A375 (cell line): Measurements from ENCODE around the gene LMNTD2. TPM values are rescaled to one million over a fixed set of nuclear protein-coding genes. Genes with fewer than 3 reads are reported as not detected.

Experiments
- small RNA-seq: library from RNA; depleted of rRNA; stranded (forward); fragments of <200 nt; gene quantifications from one replicate; pipeline ENCODE3, GENCODE V24; 2014
- total RNA-seq: library from RNA; depleted of rRNA; stranded (reverse); fragments of >200 nt; shearing (Covaris generic); gene quantifications from 2 replicates; pipeline ENCODE4 v1.2.3, GENCODE V29; 2014; rRNA removed

LMNTD2 gene
- 2.3 and 3.5 TPM in 2 replicates for total RNA-seq

DNA sequence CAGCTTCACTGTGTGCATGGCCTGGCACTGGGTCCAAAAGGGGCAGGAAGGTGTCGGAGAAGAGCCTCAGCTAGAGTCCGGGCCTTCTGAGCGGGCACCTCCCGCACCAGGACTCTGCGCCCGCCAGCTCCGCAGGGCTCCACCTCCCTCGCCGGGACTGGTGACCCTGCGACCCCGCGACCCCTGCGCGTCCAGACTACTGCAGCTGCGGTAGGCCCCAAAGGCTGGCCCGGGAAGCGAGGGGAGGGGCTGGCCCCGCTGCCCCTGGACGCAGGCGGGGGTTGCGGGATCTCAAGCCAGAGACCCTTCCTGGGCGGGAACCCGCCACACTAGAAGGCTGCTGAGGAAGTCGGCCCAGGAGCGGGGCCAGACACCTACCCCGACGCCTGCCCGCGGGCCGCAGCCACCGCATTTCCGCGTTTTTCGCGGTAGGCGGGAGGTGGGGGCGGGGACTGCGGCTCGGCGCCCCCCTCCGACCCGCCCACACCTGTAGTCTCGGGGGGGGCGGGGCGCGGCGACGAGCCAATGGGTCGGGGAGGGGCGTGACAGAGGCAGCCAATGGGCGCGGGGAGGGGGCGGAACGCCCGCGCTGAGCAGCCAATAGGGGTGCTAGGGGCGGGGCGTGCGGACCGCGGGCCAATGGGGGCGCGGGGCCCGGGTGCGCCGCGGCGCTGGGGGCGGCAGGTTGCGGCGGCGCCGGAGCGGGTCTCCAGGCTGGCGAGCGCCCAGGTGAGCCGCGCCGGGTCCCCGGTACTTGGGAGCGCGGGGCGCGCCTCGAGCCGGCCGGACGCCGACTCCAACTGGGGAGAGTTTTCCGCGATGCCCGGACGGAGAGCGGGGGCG is at the start of gene LMNTD2, which contains the start of gene RASSF7:
Gene LMNTD2 (minus strand): TSS at position 434 of the 843 bp plus-strand sequence. CDS start 22 bp downstream, at position 412.
Gene RASSF7 (plus strand): TSS at position 666 of the 843 bp plus-strand sequence. CDS start 799 bp downstream, outside the sequence.

DNA sequence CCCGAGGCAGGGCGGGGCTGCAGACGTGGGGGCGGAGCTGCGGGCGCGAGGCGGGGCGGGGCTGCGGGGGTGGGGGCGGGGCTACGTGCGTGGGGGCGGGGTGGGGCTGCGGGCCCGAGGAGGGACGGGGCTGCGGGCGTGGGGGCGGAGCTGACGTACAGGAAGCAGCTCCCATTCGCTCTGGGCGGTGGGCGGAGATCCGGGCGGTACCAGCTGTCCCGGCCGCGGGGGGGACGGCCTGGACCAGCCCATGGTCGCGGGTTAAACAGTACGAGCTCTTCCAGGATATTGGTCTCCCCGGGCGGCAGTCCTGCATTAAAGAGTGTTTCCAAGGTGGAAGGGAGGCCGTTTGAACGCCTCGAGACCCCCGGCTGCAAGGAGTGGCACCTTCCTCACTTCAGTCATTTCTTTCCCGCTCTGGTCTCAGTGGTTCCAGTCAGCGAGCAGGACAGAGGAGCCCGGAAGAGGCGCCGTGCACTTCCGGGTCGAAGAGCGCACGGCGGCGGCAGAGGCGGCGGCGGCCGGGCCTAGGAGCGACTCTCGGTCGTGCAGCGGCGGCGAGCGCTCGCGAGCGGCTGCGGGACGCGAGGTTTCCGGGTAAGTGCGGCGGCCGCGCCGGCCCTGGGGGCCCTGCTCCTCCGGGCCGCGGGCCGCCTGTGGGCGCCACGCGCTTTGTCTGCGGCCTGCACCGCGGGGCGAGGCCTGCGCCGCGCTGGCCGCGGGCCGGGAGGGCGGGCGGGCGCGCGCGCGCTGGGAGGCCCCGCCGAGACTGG is 15.6 kb upstream of the LMNTD2 start, which contains the start of gene PHRF1:
Gene PHRF1 (plus strand): TSS at position 475 of the 773 bp plus-strand sequence. CDS start 5,043 bp downstream, outside the sequence.

GRCh38 chr11:536841-537621 is 23.5 kb downstream of the LMNTD2 start, which contains the start of gene LRRC56:
LRRC56 (plus strand) TSS chr11:537527; CDS start chr11:540685, 3,158 bp downstream.

GRCh38 chr11:535519-536454 is 24.8 kb downstream of the LMNTD2 start, which contains the start of gene HRAS:
HRAS (minus strand) TSS chr11:535576.

GRCh38 chr11:506995-507726 is 53.4 kb downstream of the LMNTD2 start, which contains the start of gene RNH1:
RNH1 (minus strand) TSS chr11:507242; CDS start chr11:502162, 5,080 bp downstream.

Small RNAs within 50 kb of the gene (small RNA-seq; reads per million reads assigned to genes)
- gene MIR210, result 2.5 reads per million, percentile 77 among the genes with 10 or more reads in this experiment

Other genes with a start within 250 kb of the LMNTD2 start
- gene IFITM1, start 246.7 kb downstream of the LMNTD2 start, total RNA-seq, result 3.9 and 4.5 TPM in 2 replicates
- gene IFITM3, start 239.9 kb downstream of the LMNTD2 start, total RNA-seq, result 70.9 and 105 TPM in 2 replicates
- gene B4GALNT4, start 191.2 kb downstream of the LMNTD2 start, total RNA-seq, result 42.6 and 50.4 TPM in 2 replicates
- 31.2 and 33.4 TPM in 2 replicates for gene PKP3, start 166.5 kb downstream of the LMNTD2 start, total RNA-seq
- 50.6 and 74.5 TPM in 2 replicates for gene SIGIRR, start 145.7 kb downstream of the LMNTD2 start, total RNA-seq
- gene ANO9, start 118.7 kb downstream of the LMNTD2 start, total RNA-seq, result 0.13 TPM in 1 of 2 replicates, not detected in the other
- gene PTDSS2, start 110.5 kb downstream of the LMNTD2 start, total RNA-seq, result 22.3 and 37.3 TPM in 2 replicates
- gene RNH1, start 53.5 kb downstream of the LMNTD2 start, total RNA-seq, result 165 and 173 TPM in 2 replicates
- 84.1 and 89.3 TPM in 2 replicates for gene HRAS, start 25.2 kb downstream of the LMNTD2 start, total RNA-seq
- gene LRRC56, start 23.2 kb downstream of the LMNTD2 start, total RNA-seq, result 2.8 TPM in 2 replicates
- 19.1 and 21.2 TPM in 2 replicates for gene RASSF7, start 232 bp upstream of the LMNTD2 start, total RNA-seq
- gene PHRF1, start 15.7 kb upstream of the LMNTD2 start, total RNA-seq, result 29.5 and 31.6 TPM in 2 replicates
- 8.1 and 10.7 TPM in 2 replicates for gene IRF7, start 55.2 kb upstream of the LMNTD2 start, total RNA-seq
- not detected in 2 replicates for gene CDHR5, start 64.2 kb upstream of the LMNTD2 start, total RNA-seq
- gene SCT, start 66.4 kb upstream of the LMNTD2 start, total RNA-seq, result not detected in 2 replicates
- gene DRD4, start 76.5 kb upstream of the LMNTD2 start, total RNA-seq, result 0.19 TPM in 1 of 2 replicates, not detected in the other
- 43.5 and 45.1 TPM in 2 replicates for gene DEAF1, start 134.5 kb upstream of the LMNTD2 start, total RNA-seq
- 14.2 and 18.2 TPM in 2 replicates for gene TMEM80, start 135.1 kb upstream of the LMNTD2 start, total RNA-seq
- gene EPS8L2, start 145.5 kb upstream of the LMNTD2 start, total RNA-seq, result 30.5 and 31.8 TPM in 2 replicates
- 109 and 117 TPM in 2 replicates for gene TALDO1, start 186.7 kb upstream of the LMNTD2 start, total RNA-seq
- 24.0 and 30.7 TPM in 2 replicates for gene GATD1, start 216.7 kb upstream of the LMNTD2 start, total RNA-seq
- gene CEND1, start 229.4 kb upstream of the LMNTD2 start, total RNA-seq, result 2.1 and 3.8 TPM in 2 replicates
- gene SLC25A22, start 237.5 kb upstream of the LMNTD2 start, total RNA-seq, result 39.2 and 39.5 TPM in 2 replicates
- 10.0 and 11.3 TPM in 2 replicates for gene PIDD1, start 244.5 kb upstream of the LMNTD2 start, total RNA-seq
- gene RPLP2, start 249.2 kb upstream of the LMNTD2 start, total RNA-seq, result 1,005 and 1,072 TPM in 2 replicates